ENCODE measurements around the gene LRCOL1.
"Not testable (repeated sequence)": the region's sequence is repeated elsewhere in the genome, so short reads cannot be mapped to it uniquely, and the experiment has no call there.

The LRCOL1 gene

GRCh38 chr12:132603240-132604150 is 6.9 kb downstream of the LRCOL1 start:
- Histone ChIP-seq H3K27ac (peak overlapping the region in 1 of 2 donors; percentile 49), H3K4me3 (peak overlapping the region; percentile 46)
- no peak for TF ChIP-seq CTCF (IDR thresholded peaks at IDR 0.05)
- no peak for DNase-seq (ENCODE audit: low spot score)

- peak overlapping the region in 1 of 2 donors; percentile 33 for H3K27ac ChIP-seq
- no peak for DNase-seq (ENCODE audit: low spot score)
- no peak overlapping the region for H3K4me3 ChIP-seq
- no peak for TF ChIP-seq CTCF (IDR thresholded peaks at IDR 0.05)
Measured at GRCh38 chr12:132602572-132603239, 7.7 kb downstream of the LRCOL1 start.

GRCh38 chr12:132601171-132601883 is 9.1 kb downstream of the LRCOL1 start:
- H3K27ac ChIP-seq, result no peak overlapping the region
- peak overlapping the region; percentile 68 for H3K4me3 ChIP-seq
- DNase-seq (ENCODE audit: low spot score), result no peak
- TF ChIP-seq CTCF (IDR thresholded peaks at IDR 0.05), result no peak

GRCh38 chr12:132600048-132601032 is 10.0 kb downstream of the LRCOL1 start:
- Histone ChIP-seq H3K27ac (peak overlapping the region in 1 of 2 donors; percentile 13), H3K4me3 (peak overlapping the region; percentile 68)
- DNase-seq (ENCODE audit: low spot score), result no peak
- TF ChIP-seq CTCF (IDR thresholded peaks at IDR 0.05), result peak; percentile 43

- not testable (repeated sequence) for H3K4me3 ChIP-seq; H3K27ac ChIP-seq; DNase-seq (ENCODE audit: low spot score)
Measured at GRCh38 chr12:132599502-132599901, 10.9 kb downstream of the LRCOL1 start.

- no peak overlapping the region for H3K27ac ChIP-seq
- DNase-seq (ENCODE audit: low spot score), result no peak
- no peak for TF ChIP-seq CTCF (IDR thresholded peaks at IDR 0.05)
- H3K4me3 ChIP-seq, result peak overlapping the region; percentile 30
Measured at GRCh38 chr12:132597333-132598316, 12.8 kb downstream of the LRCOL1 start.
